Endothelial cell (in vitro differentiated cells): ENCODE data around the gene MMP13. TPM values are rescaled to one million over a fixed set of nuclear protein-coding genes. Genes with fewer than 3 reads are reported as not detected.

Source experiments
- DNase-seq: peaks from one replicate; pipeline ENCODE4 v3.0.0; 2021; ENCODE audit warnings: low spot score
- H3K27ac Mint-ChIP-seq: one replicate; pipeline ENCODE4 v1.8.0; 2021; ENCODE audit warnings: mixed read lengths, inconsistent platforms; ENCODE audit not compliant: unreplicated experiment
- H3K27me3 Mint-ChIP-seq: one replicate; pipeline ENCODE4 v1.8.0; 2021; ENCODE audit warnings: mild to moderate bottlenecking, moderate library complexity, mixed read lengths, inconsistent platforms; ENCODE audit not compliant: unreplicated experiment
- H3K36me3 Mint-ChIP-seq: one replicate; pipeline ENCODE4 v1.8.0; 2021; ENCODE audit warnings: mild to moderate bottlenecking, low read depth, mixed read lengths, inconsistent platforms; ENCODE audit not compliant: unreplicated experiment
- H3K4me1 Mint-ChIP-seq: one replicate; pipeline ENCODE4 v1.8.0; 2021; ENCODE audit warnings: mild to moderate bottlenecking, mixed read lengths, inconsistent platforms; ENCODE audit not compliant: unreplicated experiment
- H3K4me3 Mint-ChIP-seq: one replicate; pipeline ENCODE4 v1.8.0; 2021; ENCODE audit warnings: mild to moderate bottlenecking, mixed read lengths, inconsistent platforms; ENCODE audit not compliant: unreplicated experiment
- H3K9me3 Mint-ChIP-seq: one replicate; pipeline ENCODE4 v1.8.0; 2021; ENCODE audit warnings: mixed read lengths, inconsistent platforms; ENCODE audit not compliant: unreplicated experiment
- CTCF ChIP-seq: fragments of 200-600 bp; sonication (generic); IDR thresholded peaks from one replicate; pipeline ENCODE4 v1.5.0; 2021; ENCODE audit warnings: antibody characterized with exemption; ENCODE audit not compliant: unreplicated experiment
- total RNA-seq: library from RNA; stranded (reverse); fragmentation: NEBNext Ultra II Directional; extraction: Animal tissue kit (Norgen Biotek cat#: 25700); gene quantifications from one replicate; pipeline ENCODE4 v1.2.1, GENCODE V29; 2021; ENCODE audit not compliant: unreplicated experiment

MMP13 gene
- total RNA-seq, 1 donor from 2014 or later = not detected

- Mint-ChIP-seq H3K27ac (no peak overlapping the region), H3K27me3 (no peaks in the 10 kb centered on the region), H3K4me3 (no peak overlapping the region), H3K36me3 (no peaks in the 10 kb centered on the region), H3K9me3 (no peaks in the 10 kb centered on the region), H3K4me1 (no peaks in the 10 kb centered on the region)
- no peak for DNase-seq
- no peak for TF ChIP-seq CTCF
Observed at GRCh38 chr11:102989379-102990047, 34.0 kb upstream of the MMP13 start.

GRCh38 chr11:102986815-102987214, 31.3 kb upstream of the MMP13 start:
- H3K27me3 Mint-ChIP-seq = no peaks in the 10 kb centered on the region
- no peak overlapping the region for H3K27ac Mint-ChIP-seq
- no peaks in the 10 kb centered on the region for H3K4me1 Mint-ChIP-seq
- TF ChIP-seq CTCF = no peak
- DNase-seq = no peak
- no peaks in the 10 kb centered on the region for H3K9me3 Mint-ChIP-seq
- H3K36me3 Mint-ChIP-seq = no peaks in the 10 kb centered on the region
- H3K4me3 Mint-ChIP-seq = no peak overlapping the region

- Mint-ChIP-seq H3K4me1 (no peaks in the 10 kb centered on the region), H3K27me3 (no peaks in the 10 kb centered on the region), H3K9me3 (no peaks in the 10 kb centered on the region), H3K27ac (no peak overlapping the region), H3K36me3 (no peaks in the 10 kb centered on the region), H3K4me3 (no peak overlapping the region)
- DNase-seq = no peak
- TF ChIP-seq CTCF = no peak
Observed at GRCh38 chr11:102985850-102986249, 30.3 kb upstream of the MMP13 start.

- Mint-ChIP-seq H3K36me3 (no peaks in the 10 kb centered on the region), H3K27ac (no peak overlapping the region), H3K27me3 (peaks cover 2% of the 10 kb centered on the region), H3K9me3 (no peaks in the 10 kb centered on the region), H3K4me3 (no peak overlapping the region), H3K4me1 (no peaks in the 10 kb centered on the region)
- DNase-seq = no peak
- TF ChIP-seq CTCF = no peak
Observed at GRCh38 chr11:102983486-102983885, 28.0 kb upstream of the MMP13 start.

- Mint-ChIP-seq H3K27ac (no peak overlapping the region), H3K9me3 (no peaks in the 10 kb centered on the region), H3K4me3 (no peak overlapping the region), H3K4me1 (no peaks in the 10 kb centered on the region), H3K27me3 (peaks cover 2% of the 10 kb centered on the region), H3K36me3 (no peaks in the 10 kb centered on the region)
- TF ChIP-seq CTCF = no peak
- no peak for DNase-seq
Observed at GRCh38 chr11:102981324-102981910, 25.9 kb upstream of the MMP13 start.
